ENCODE results near the gene GRIK3. TPM values are rescaled to one million over a fixed set of nuclear protein-coding genes. Genes with fewer than 3 reads are reported as not detected.

The GRIK3 gene
- total RNA-seq, 1 donor from 2014 or later: 0.27 TPM

- no peaks in the 10 kb centered on the region for H3K27me3 ChIP-seq (ENCODE audit: low read depth)
- H3K4me1 ChIP-seq: peaks cover 10% of the 10 kb centered on the region
- no peaks in the 10 kb centered on the region for H3K9me3 ChIP-seq
- ATAC-seq (no peak), DNase-seq (no peak)
- no peaks in the 10 kb centered on the region for H3K36me3 ChIP-seq
- intact Hi-C loops (cut with DNase I): no loop called here
- H3K27ac ChIP-seq: no peak overlapping the region
- TF ChIP-seq, protein P1, sequence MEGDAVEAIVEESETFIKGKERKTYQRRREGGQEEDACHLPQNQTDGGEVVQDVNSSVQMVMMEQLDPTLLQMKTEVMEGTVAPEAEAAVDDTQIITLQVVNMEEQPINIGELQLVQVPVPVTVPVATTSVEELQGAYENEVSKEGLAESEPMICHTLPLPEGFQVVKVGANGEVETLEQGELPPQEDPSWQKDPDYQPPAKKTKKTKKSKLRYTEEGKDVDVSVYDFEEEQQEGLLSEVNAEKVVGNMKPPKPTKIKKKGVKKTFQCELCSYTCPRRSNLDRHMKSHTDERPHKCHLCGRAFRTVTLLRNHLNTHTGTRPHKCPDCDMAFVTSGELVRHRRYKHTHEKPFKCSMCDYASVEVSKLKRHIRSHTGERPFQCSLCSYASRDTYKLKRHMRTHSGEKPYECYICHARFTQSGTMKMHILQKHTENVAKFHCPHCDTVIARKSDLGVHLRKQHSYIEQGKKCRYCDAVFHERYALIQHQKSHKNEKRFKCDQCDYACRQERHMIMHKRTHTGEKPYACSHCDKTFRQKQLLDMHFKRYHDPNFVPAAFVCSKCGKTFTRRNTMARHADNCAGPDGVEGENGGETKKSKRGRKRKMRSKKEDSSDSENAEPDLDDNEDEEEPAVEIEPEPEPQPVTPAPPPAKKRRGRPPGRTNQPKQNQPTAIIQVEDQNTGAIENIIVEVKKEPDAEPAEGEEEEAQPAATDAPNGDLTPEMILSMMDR (IDR thresholded peaks at IDR 0.05): no peak
- H3K4me3 ChIP-seq: no peak overlapping the region
Observed at GRCh38 chr1:36992139-36992943, 42.0 kb downstream of the GRIK3 start.

DNA sequence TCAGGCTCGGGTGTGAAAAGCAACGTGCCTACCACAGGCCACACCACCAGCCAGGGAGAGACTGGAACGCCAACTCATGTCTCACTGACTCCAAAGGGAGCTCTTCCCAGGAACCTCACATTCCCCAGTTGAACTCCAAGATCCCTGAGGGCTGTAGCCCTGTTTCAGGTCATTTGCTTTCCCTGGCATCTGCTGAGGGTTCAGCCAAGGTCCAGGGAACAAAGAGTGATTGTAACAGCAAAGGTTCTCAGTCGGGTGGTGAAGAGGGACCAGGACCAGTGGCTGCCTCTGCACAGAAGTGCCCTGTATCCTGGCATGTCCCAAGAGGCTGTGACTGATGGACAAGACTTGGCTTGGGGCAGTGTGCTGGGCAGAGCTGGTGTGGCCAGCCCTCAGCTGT is 42.8 kb downstream of the GRIK3 start:
- DNase-seq: no peak
- intact Hi-C loops (cut with DNase I): no loop called here
- TF ChIP-seq, protein P1 (IDR thresholded peaks at IDR 0.05): no peak

GRCh38 chr1:36990928-36991327 is 43.4 kb downstream of the GRIK3 start:
- no peaks in the 10 kb centered on the region for H3K36me3 ChIP-seq
- ATAC-seq: no peak
- H3K4me3 ChIP-seq: no peak overlapping the region
- H3K27ac ChIP-seq: no peak overlapping the region
- intact Hi-C loops (cut with DNase I): no loop called here
- TF ChIP-seq, protein P1 (IDR thresholded peaks at IDR 0.05): no peak
- H3K4me1 ChIP-seq: peaks cover 10% of the 10 kb centered on the region
- H3K9me3 ChIP-seq: no peaks in the 10 kb centered on the region
- no peak for DNase-seq
- H3K27me3 ChIP-seq (ENCODE audit: low read depth): no peaks in the 10 kb centered on the region

More for the DNA sequence above, 42.8 kb downstream of the GRIK3 start:
- Histone ChIP-seq H3K9me3 (no peaks in the 10 kb centered on the region), H3K27ac (no peak overlapping the region), H3K36me3 (no peaks in the 10 kb centered on the region), H3K27me3 (ENCODE audit: low read depth) (no peaks in the 10 kb centered on the region), H3K4me1 (peaks cover 10% of the 10 kb centered on the region), H3K4me3 (no peak overlapping the region)
- ATAC-seq: no peak

GRCh38 chr1:36989241-36989640 is 45.1 kb downstream of the GRIK3 start:
- TF ChIP-seq, protein P1 (IDR thresholded peaks at IDR 0.05): no peak
- ATAC-seq: peak; percentile 70 to 72
- Histone ChIP-seq H3K9me3 (no peaks in the 10 kb centered on the region), H3K4me1 (peaks cover 10% of the 10 kb centered on the region), H3K27me3 (ENCODE audit: low read depth) (no peaks in the 10 kb centered on the region), H3K36me3 (no peaks in the 10 kb centered on the region), H3K27ac (no peak overlapping the region), H3K4me3 (no peak overlapping the region)
- intact Hi-C loops (cut with DNase I): no loop called here
- no peak for DNase-seq

DNA sequence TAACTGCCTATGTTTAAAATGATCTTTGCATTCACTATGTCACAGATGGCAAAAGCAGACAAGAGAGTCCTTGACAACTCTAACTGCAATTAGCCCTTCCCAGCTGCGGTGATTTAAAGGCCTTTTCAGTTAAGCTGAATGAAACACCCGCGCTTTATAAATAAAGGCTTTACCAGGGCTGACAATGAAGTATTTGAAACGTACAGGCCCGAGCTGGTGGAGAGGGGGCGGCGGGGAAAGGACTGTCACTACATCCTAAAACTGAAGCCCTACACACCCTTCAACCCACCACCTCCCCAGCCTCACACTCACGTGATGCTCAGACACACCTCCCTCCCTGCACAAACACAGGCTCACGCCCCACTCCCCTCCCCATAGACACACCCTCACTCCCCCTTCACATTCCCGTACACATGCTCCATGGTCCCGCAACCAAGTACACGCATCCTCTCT is 45.5 kb downstream of the GRIK3 start:
- Histone ChIP-seq H3K9me3 (no peaks in the 10 kb centered on the region), H3K4me3 (peak overlapping the region; percentile 3), H3K36me3 (no peaks in the 10 kb centered on the region), H3K4me1 (peaks cover 10% of the 10 kb centered on the region), H3K27ac (peak overlapping the region; percentile 18), H3K27me3 (ENCODE audit: low read depth) (no peaks in the 10 kb centered on the region)
- TF ChIP-seq, protein P1 (IDR thresholded peaks at IDR 0.05): no peak
- DNase-seq: no peak
- intact Hi-C loops (cut with DNase I): no loop called here
- peak; percentile 60 to 70 for ATAC-seq

Measured in lower lobe of right lung (tissue), 2 donors.